GM12892 (cell line): ENCODE data around the gene SPAG17.

Source experiments
- POLR2A ChIP-seq: IDR thresholded peaks from 2 replicates; pipeline ENCODE4 v1.6.1; 2011; ENCODE audit warnings: low read depth, low read length, control low read depth
- POLR2AphosphoS5 ChIP-seq: IDR thresholded peaks from 2 replicates; pipeline ENCODE4 v1.6.1; 2011; ENCODE audit warnings: low read depth, low read length, control low read depth
- TAF1 ChIP-seq: IDR thresholded peaks from 2 replicates; pipeline ENCODE4 v1.6.1; 2011; ENCODE audit warnings: low read depth, mild to moderate bottlenecking, control low read depth, low read length, borderline replicate concordance

GRCh38 chr1:118186026-118186425 lies 998 bp upstream of the SPAG17 start:
- TF ChIP-seq POLR2AphosphoS5 (no peak), POLR2A (no peak), TAF1 (no peak)
